HepG2 (cell line): ENCODE measurements around the gene YPEL4. TPM values are rescaled to one million over a fixed set of nuclear protein-coding genes. Genes with fewer than 3 reads are reported as not detected.

Experiments used
- CEBPZ ChIP-seq: IDR thresholded peaks from 2 replicates; pipeline ENCODE4 v1.6.1; 2012; ENCODE audit warnings: low read length, improper control_type of control experiment
- ELK4 ChIP-seq: sonication (generic); formaldehyde crosslinking; IDR thresholded peaks from 2 replicates; pipeline ENCODE4 v1.9.0; 2021; ENCODE audit warnings: missing genetic modification reagents, borderline replicate concordance
- FOXK2 ChIP-seq: fragments of 450-650 bp; IDR thresholded peaks from 2 replicates; pipeline ENCODE4 v1.6.1; 2016
- MYNN ChIP-seq: sonication (generic); formaldehyde crosslinking; IDR thresholded peaks from 2 replicates; pipeline ENCODE4 v1.4.0; 2020; ENCODE audit warnings: mild to moderate bottlenecking, low read depth, missing genetic modification reagents
- NFAT5 ChIP-seq: sonication (generic); formaldehyde crosslinking; IDR thresholded peaks from 2 replicates; pipeline ENCODE4 v1.4.0; 2020; ENCODE audit warnings: missing genetic modification reagents
- SETDB1 ChIP-seq: sonication (generic); formaldehyde crosslinking; IDR thresholded peaks from 2 replicates; pipeline ENCODE4 v1.5.1; 2020; ENCODE audit warnings: missing genetic modification reagents, mild to moderate bottlenecking, borderline replicate concordance
- ZNF646 ChIP-seq: sonication (generic); formaldehyde crosslinking; IDR thresholded peaks from 2 replicates; pipeline ENCODE4 v1.9.0; 2021; ENCODE audit warnings: mild to moderate bottlenecking, missing genetic modification reagents
- ZNF672 ChIP-seq: sonication (generic); formaldehyde crosslinking; IDR thresholded peaks from 2 replicates; pipeline ENCODE4 v1.8.1; 2022; ENCODE audit warnings: missing genetic modification reagents
- ZNF784 ChIP-seq: sonication (generic); formaldehyde crosslinking; IDR thresholded peaks from 2 replicates; pipeline ENCODE4 v1.5.1; 2020; ENCODE audit warnings: missing genetic modification reagents, mild to moderate bottlenecking, borderline replicate concordance
- ZSCAN9 ChIP-seq: IDR thresholded peaks from 2 replicates; pipeline ENCODE4 v1.6.1; 2016; ENCODE audit warnings: borderline replicate concordance
- polyA plus RNA-seq, 8 experiments: library from polyadenylated mRNA; depleted of rRNA in 3 of 8; stranded (reverse) in 7 of 8; unstranded in 1 of 8; fragments of >200 nt; fragmentation: Illumina TruSeq in 4 of 8; extraction: Trizol in 4 of 8; gene quantifications; 2 replicates each; pipeline versions ENCODE4 v1.2.1 to v1.2.3, GENCODE V29; 2011 to 2016; ENCODE audit warnings: low read depth in 4 of 8, missing spikeins in 1 of 8, mixed read lengths in 1 of 8; ENCODE audit not compliant: insufficient read depth in 1 of 8
- total RNA-seq, 5 experiments: library from RNA; depleted of rRNA; stranded (reverse); fragments of >200 nt; fragmentation: Illumina TruSeq; extraction: Trizol; gene quantifications; 2 replicates each; pipeline ENCODE4 v1.2.3, GENCODE V29; 2016; ENCODE audit warnings: low read depth in 1 of 5

Gene YPEL4
- total and polyA plus RNA-seq, 2 of the 13 experiments (the other 11 are each of a cell fraction or from before 2014, with no cell fraction given), result 0.04 TPM; not detected in 1

GRCh38 chr11:57657194-57658022 is 7.7 kb upstream of the YPEL4 start, which contains the start of gene CLP1 (continued):
- no peak for TF ChIP-seq ZNF646 (CRISPR knock-in tag)
- TF ChIP-seq SETDB1, result no peak
- no peak for TF ChIP-seq ZNF672 (CRISPR knock-in tag)
- no peak for TF ChIP-seq MYNN
- TF ChIP-seq CEBPZ, result no peak
- TF ChIP-seq ZNF784 (CRISPR knock-in tag), result peak; percentile 58; the same call in 1 of the 2 replicates
- TF ChIP-seq NFAT5, result no peak
- no peak for TF ChIP-seq ZSCAN9 (CRISPR knock-in tag)
- 0 out of 2 replicates have a peak, but pooled peaks have one; percentile 67 for TF ChIP-seq ELK4
- peak; percentile 98 for TF ChIP-seq FOXK2
